ENCODE measurements around the gene FOXP4. TPM values are rescaled to one million over a fixed set of nuclear protein-coding genes. Genes with fewer than 3 reads are reported as not detected.

The FOXP4 gene
- total RNA-seq, 1 donor from 2014 or later, result 1.6 TPM

DNA sequence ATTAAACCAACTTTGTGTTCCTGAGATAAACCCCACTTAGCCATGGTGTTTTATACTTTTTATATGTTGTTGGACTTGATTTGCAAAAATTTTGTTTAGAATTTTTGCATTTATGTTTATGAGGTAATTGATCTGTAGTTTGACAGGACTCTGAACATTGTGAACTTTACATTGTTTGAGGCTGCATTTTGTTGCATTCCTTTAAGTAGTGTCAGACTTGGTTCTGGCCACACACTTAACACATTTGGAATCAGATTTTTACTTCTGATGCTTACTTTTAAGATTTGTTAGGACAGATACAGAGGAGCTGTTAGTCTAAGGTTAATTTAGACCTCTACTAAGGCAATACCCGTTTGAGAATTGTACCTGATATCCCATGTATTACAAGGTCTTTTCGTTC is 75.6 kb downstream of the FOXP4 start:
- Histone ChIP-seq H3K27ac (ENCODE audit: low read depth, low read length) (no peak overlapping the region), H3K9ac (ENCODE audit: low read depth in 1 of 3, low read length in 3 of 3) (no peak overlapping the region), H3K27me3 (ENCODE audit: control insufficient read depth in 3 of 3, insufficient read depth in 3 of 3, low read length in 3 of 3) (no peaks in the 10 kb centered on the region), H3K4me1 (ENCODE audit: control insufficient read depth in 3 of 3, insufficient read depth in 3 of 3, low read length in 3 of 3) (peaks cover 4 to 7% (median 7%) of the 10 kb centered on the region in 3 donors), H3K9me3 (ENCODE audit: control insufficient read depth in 3 of 3, low read length in 3 of 3) (no peaks in the 10 kb centered on the region), H3K36me3 (ENCODE audit: control insufficient read depth in 3 of 3, insufficient read depth in 3 of 3, low read length in 3 of 3) (no peaks in the 10 kb centered on the region), H3K4me3 (ENCODE audit: low read length in 3 of 3) (no peak overlapping the region)

GRCh38 chr6:41622206-41622988 is 76.2 kb downstream of the FOXP4 start:
- Histone ChIP-seq H3K4me1 (ENCODE audit: control insufficient read depth in 3 of 3, insufficient read depth in 3 of 3, low read length in 3 of 3) (peaks cover 4 to 7% (median 7%) of the 10 kb centered on the region in 3 donors), H3K27ac (ENCODE audit: low read depth, low read length) (no peak overlapping the region), H3K9ac (ENCODE audit: low read depth in 1 of 3, low read length in 3 of 3) (no peak overlapping the region), H3K9me3 (ENCODE audit: control insufficient read depth in 3 of 3, low read length in 3 of 3) (no peaks in the 10 kb centered on the region), H3K36me3 (ENCODE audit: control insufficient read depth in 3 of 3, insufficient read depth in 3 of 3, low read length in 3 of 3) (no peaks in the 10 kb centered on the region), H3K27me3 (ENCODE audit: control insufficient read depth in 3 of 3, insufficient read depth in 3 of 3, low read length in 3 of 3) (no peaks in the 10 kb centered on the region), H3K4me3 (ENCODE audit: low read length in 3 of 3) (no peak overlapping the region)

DNA sequence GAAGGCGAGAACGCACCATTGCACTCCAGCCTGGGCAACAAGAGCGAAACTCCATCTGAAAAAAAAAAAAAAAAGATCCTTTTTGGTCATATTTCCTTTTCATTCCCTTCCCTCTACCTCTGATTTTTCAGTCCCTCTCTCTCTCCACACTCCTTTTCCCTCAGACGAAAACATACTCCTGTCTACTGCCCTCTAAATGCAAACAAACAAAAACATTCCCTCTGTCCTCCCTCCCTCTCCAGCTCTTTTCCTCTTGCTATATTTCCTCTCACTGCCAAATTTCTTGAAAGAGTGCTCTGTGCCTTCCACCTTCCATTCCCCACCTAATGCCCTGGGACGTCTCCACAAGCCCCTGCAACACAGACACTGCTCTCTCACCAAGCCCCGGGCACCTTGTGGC is 77.1 kb downstream of the FOXP4 start:
- Histone ChIP-seq H3K4me1 (ENCODE audit: control insufficient read depth in 3 of 3, insufficient read depth in 3 of 3, low read length in 3 of 3) (peaks cover 4 to 7% (median 7%) of the 10 kb centered on the region in 3 donors), H3K4me3 (ENCODE audit: low read length in 3 of 3) (no peak overlapping the region), H3K36me3 (ENCODE audit: control insufficient read depth in 3 of 3, insufficient read depth in 3 of 3, low read length in 3 of 3) (no peaks in the 10 kb centered on the region), H3K9me3 (ENCODE audit: control insufficient read depth in 3 of 3, low read length in 3 of 3) (no peaks in the 10 kb centered on the region), H3K27ac (ENCODE audit: low read depth, low read length) (no peak overlapping the region), H3K9ac (ENCODE audit: low read depth in 1 of 3, low read length in 3 of 3) (no peak overlapping the region), H3K27me3 (ENCODE audit: control insufficient read depth in 3 of 3, insufficient read depth in 3 of 3, low read length in 3 of 3) (no peaks in the 10 kb centered on the region)

DNA sequence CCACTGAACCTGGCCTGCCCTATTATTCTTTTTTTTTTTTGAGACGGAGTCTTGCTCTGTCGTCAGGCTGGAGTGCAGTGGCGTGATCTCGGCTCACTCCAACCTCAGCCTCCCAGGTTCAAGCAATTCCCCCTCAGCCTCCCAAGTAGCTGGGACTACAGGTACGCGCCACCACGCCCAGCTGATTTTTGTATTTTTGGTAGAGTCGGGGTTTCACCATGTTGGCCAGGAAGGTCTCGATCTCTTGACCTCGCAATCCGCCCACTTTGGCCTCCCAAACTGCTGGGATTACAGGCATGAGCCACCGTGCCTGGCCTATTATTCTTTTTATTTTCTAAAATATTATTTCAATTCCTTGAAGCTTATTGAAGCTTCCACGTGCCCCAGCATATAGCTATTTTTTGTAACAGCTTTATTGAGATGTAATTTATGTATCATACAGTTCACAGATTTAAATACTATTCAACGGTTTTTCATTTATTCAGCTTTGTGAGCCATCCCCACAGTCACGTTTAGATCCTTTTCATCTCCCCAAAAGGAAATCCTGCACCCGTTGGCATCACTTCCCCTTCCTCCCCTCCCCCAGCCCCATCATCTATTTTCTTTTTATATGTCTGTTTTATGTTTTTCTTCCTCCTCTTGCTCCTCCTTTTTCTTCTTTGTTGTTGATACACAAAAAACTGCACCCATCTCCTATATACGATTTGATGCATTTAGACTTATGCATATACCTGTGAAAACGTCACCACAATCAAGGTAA is 78.6 kb downstream of the FOXP4 start:
- H3K4me1 ChIP-seq (ENCODE audit: control insufficient read depth in 3 of 3, insufficient read depth in 3 of 3, low read length in 3 of 3), result peaks cover 4 to 7% (median 7%) of the 10 kb centered on the region in 3 donors
- H3K9me3 ChIP-seq (ENCODE audit: control insufficient read depth in 3 of 3, low read length in 3 of 3), result no peaks in the 10 kb centered on the region
- H3K36me3 ChIP-seq (ENCODE audit: control insufficient read depth in 3 of 3, insufficient read depth in 3 of 3, low read length in 3 of 3), result no peaks in the 10 kb centered on the region
- no peak overlapping the region for H3K4me3 ChIP-seq (ENCODE audit: low read length in 3 of 3)
- H3K9ac ChIP-seq (ENCODE audit: low read depth in 1 of 3, low read length in 3 of 3), result no peak overlapping the region
- no peaks in the 10 kb centered on the region for H3K27me3 ChIP-seq (ENCODE audit: control insufficient read depth in 3 of 3, insufficient read depth in 3 of 3, low read length in 3 of 3)
- H3K27ac ChIP-seq (ENCODE audit: low read depth, low read length), result no peak overlapping the region

GRCh38 chr6:41625442-41625841 is 79.3 kb downstream of the FOXP4 start:
- Histone ChIP-seq H3K27me3 (ENCODE audit: control insufficient read depth in 3 of 3, insufficient read depth in 3 of 3, low read length in 3 of 3) (no peaks in the 10 kb centered on the region), H3K36me3 (ENCODE audit: control insufficient read depth in 3 of 3, insufficient read depth in 3 of 3, low read length in 3 of 3) (no peaks in the 10 kb centered on the region), H3K27ac (ENCODE audit: low read depth, low read length) (no peak overlapping the region), H3K9me3 (ENCODE audit: control insufficient read depth in 3 of 3, low read length in 3 of 3) (no peaks in the 10 kb centered on the region), H3K4me3 (ENCODE audit: low read length in 3 of 3) (no peak overlapping the region), H3K9ac (ENCODE audit: low read depth in 1 of 3, low read length in 3 of 3) (no peak overlapping the region), H3K4me1 (ENCODE audit: control insufficient read depth in 3 of 3, insufficient read depth in 3 of 3, low read length in 3 of 3) (peaks cover 4 to 7% (median 7%) of the 10 kb centered on the region in 3 donors)

- Histone ChIP-seq H3K4me1 (ENCODE audit: control insufficient read depth in 3 of 3, insufficient read depth in 3 of 3, low read length in 3 of 3) (peaks cover 4 to 7% (median 7%) of the 10 kb centered on the region in 3 donors), H3K9me3 (ENCODE audit: control insufficient read depth in 3 of 3, low read length in 3 of 3) (no peaks in the 10 kb centered on the region), H3K36me3 (ENCODE audit: control insufficient read depth in 3 of 3, insufficient read depth in 3 of 3, low read length in 3 of 3) (no peaks in the 10 kb centered on the region), H3K27me3 (ENCODE audit: control insufficient read depth in 3 of 3, insufficient read depth in 3 of 3, low read length in 3 of 3) (no peaks in the 10 kb centered on the region), H3K9ac (ENCODE audit: low read depth in 1 of 3, low read length in 3 of 3) (no peak overlapping the region), H3K27ac (ENCODE audit: low read depth, low read length) (no peak overlapping the region), H3K4me3 (ENCODE audit: low read length in 3 of 3) (no peak overlapping the region)
Measured at GRCh38 chr6:41626022-41626421, 79.8 kb downstream of the FOXP4 start.

GRCh38 chr6:41626917-41627316 is 80.7 kb downstream of the FOXP4 start:
- Histone ChIP-seq H3K36me3 (ENCODE audit: control insufficient read depth in 3 of 3, insufficient read depth in 3 of 3, low read length in 3 of 3) (no peaks in the 10 kb centered on the region), H3K9ac (ENCODE audit: low read depth in 1 of 3, low read length in 3 of 3) (no peak overlapping the region), H3K4me3 (ENCODE audit: low read length in 3 of 3) (no peak overlapping the region), H3K27ac (ENCODE audit: low read depth, low read length) (no peak overlapping the region), H3K9me3 (ENCODE audit: control insufficient read depth in 3 of 3, low read length in 3 of 3) (no peaks in the 10 kb centered on the region), H3K4me1 (ENCODE audit: control insufficient read depth in 3 of 3, insufficient read depth in 3 of 3, low read length in 3 of 3) (peaks cover 4 to 7% (median 7%) of the 10 kb centered on the region in 3 donors), H3K27me3 (ENCODE audit: control insufficient read depth in 3 of 3, insufficient read depth in 3 of 3, low read length in 3 of 3) (no peaks in the 10 kb centered on the region)

GRCh38 chr6:41629128-41629527 is 82.9 kb downstream of the FOXP4 start:
- Histone ChIP-seq H3K9me3 (ENCODE audit: control insufficient read depth in 3 of 3, low read length in 3 of 3) (no peaks in the 10 kb centered on the region), H3K27me3 (ENCODE audit: control insufficient read depth in 3 of 3, insufficient read depth in 3 of 3, low read length in 3 of 3) (no peaks in the 10 kb centered on the region), H3K36me3 (ENCODE audit: control insufficient read depth in 3 of 3, insufficient read depth in 3 of 3, low read length in 3 of 3) (no peaks in the 10 kb centered on the region), H3K4me1 (ENCODE audit: control insufficient read depth in 3 of 3, insufficient read depth in 3 of 3, low read length in 3 of 3) (peaks cover 4 to 7% (median 7%) of the 10 kb centered on the region in 3 donors), H3K4me3 (ENCODE audit: low read length in 3 of 3) (no peak overlapping the region), H3K27ac (ENCODE audit: low read depth, low read length) (no peak overlapping the region), H3K9ac (ENCODE audit: low read depth in 1 of 3, low read length in 3 of 3) (no peak overlapping the region)

GRCh38 chr6:41630069-41630468 is 83.9 kb downstream of the FOXP4 start:
- H3K9ac ChIP-seq (ENCODE audit: low read depth in 1 of 3, low read length in 3 of 3), result no peak overlapping the region
- no peaks in the 10 kb centered on the region for H3K36me3 ChIP-seq (ENCODE audit: control insufficient read depth in 3 of 3, insufficient read depth in 3 of 3, low read length in 3 of 3)
- H3K27me3 ChIP-seq (ENCODE audit: control insufficient read depth in 3 of 3, insufficient read depth in 3 of 3, low read length in 3 of 3), result no peaks in the 10 kb centered on the region

DNA sequence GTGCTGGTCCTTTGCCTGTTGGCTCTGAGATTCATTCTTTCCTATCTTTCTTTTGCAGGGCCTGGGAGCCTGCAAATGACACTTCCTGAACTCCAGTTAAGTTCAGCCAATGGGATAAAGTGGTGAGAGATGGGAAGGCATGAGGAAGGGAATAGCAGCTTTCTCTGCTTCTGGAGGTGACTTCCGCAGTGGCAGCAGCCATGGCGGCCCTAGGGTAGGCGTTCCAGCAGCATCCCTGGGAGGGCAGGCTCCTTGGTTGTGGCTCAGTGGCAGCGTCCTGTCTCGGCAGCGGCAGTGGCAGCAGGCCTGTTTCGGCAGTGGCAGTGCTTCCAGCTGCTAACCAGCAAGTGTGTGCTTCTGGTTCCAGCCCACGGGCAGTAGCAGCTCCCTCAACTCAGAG is 84.8 kb downstream of the FOXP4 start:
- H3K9ac ChIP-seq (ENCODE audit: low read depth in 1 of 3, low read length in 3 of 3), result no peak overlapping the region
- H3K27ac ChIP-seq (ENCODE audit: low read depth, low read length), result no peak overlapping the region
- H3K4me3 ChIP-seq (ENCODE audit: low read length in 3 of 3), result no peak overlapping the region
- no peaks in the 10 kb centered on the region for H3K4me1 ChIP-seq (ENCODE audit: control insufficient read depth in 3 of 3, insufficient read depth in 3 of 3, low read length in 3 of 3)
- H3K27me3 ChIP-seq (ENCODE audit: control insufficient read depth in 3 of 3, insufficient read depth in 3 of 3, low read length in 3 of 3), result no peaks in the 10 kb centered on the region
- no peaks in the 10 kb centered on the region for H3K9me3 ChIP-seq (ENCODE audit: control insufficient read depth in 3 of 3, low read length in 3 of 3)
- no peaks in the 10 kb centered on the region for H3K36me3 ChIP-seq (ENCODE audit: control insufficient read depth in 3 of 3, insufficient read depth in 3 of 3, low read length in 3 of 3)

More at GRCh38 chr6:41630069-41630468, 83.9 kb downstream of the FOXP4 start:
- no peak overlapping the region for H3K27ac ChIP-seq (ENCODE audit: low read depth, low read length)
- H3K4me1 ChIP-seq (ENCODE audit: control insufficient read depth in 3 of 3, insufficient read depth in 3 of 3, low read length in 3 of 3), result peaks cover 4 to 7% (median 6%) of the 10 kb centered on the region in 3 donors
- H3K4me3 ChIP-seq (ENCODE audit: low read length in 3 of 3), result no peak overlapping the region
- H3K9me3 ChIP-seq (ENCODE audit: control insufficient read depth in 3 of 3, low read length in 3 of 3), result no peaks in the 10 kb centered on the region

All from skeletal muscle tissue (tissue), 4 donors.